HepG2 (cell line): ENCODE results near the gene RPS6KC1.

ENCODE experiments used
- ETV5 ChIP-seq: IDR thresholded peaks from 2 replicates; pipeline ENCODE4 v1.6.1; 2018; ENCODE audit warnings: missing biosample characterization, missing genetic modification reagents, inconsistent platforms, borderline replicate concordance
- EZH2 ChIP-seq: conservative IDR thresholded peaks from 2 replicates; pipeline ENCODE4 v1.6.1; 2012; ENCODE audit warnings: mild to moderate bottlenecking, low read depth, low read length, moderate library complexity
- GABPA ChIP-seq, 2 experiments: IDR thresholded peaks; 2 replicates each; pipeline ENCODE4 v1.6.1; 2011 to 2016; ENCODE audit warnings: low read depth in 2 of 2, low read length in 1 of 2, missing biosample characterization in 1 of 2, missing genetic modification characterization in 1 of 2
- HNRNPH1 ChIP-seq: fragments of 200-400 bp; formaldehyde crosslinking; optimal IDR thresholded peaks from 2 replicates; pipeline ENCODE3; 2017; ENCODE audit warnings: mild to moderate bottlenecking, low read depth, low read length
- KDM6A ChIP-seq: IDR thresholded peaks from 2 replicates; pipeline ENCODE4 v1.6.1; 2016; ENCODE audit warnings: low read depth
- KLF9 ChIP-seq: IDR thresholded peaks from 2 replicates; pipeline ENCODE4 v1.6.1; 2016; ENCODE audit warnings: low read depth
- LCORL ChIP-seq, 2 experiments: fragments of 450-650 bp in 1 of 2; sonication (generic) in 1 of 2; formaldehyde crosslinking in 1 of 2; IDR thresholded peaks; 2 replicates each; pipeline versions ENCODE4 v1.5.0 to v1.6.1; 2017 to 2020; ENCODE audit warnings: antibody characterized with exemption in 1 of 2, missing genetic modification reagents in 1 of 2
- PHF8 ChIP-seq: sonication (generic); formaldehyde crosslinking; IDR thresholded peaks from 2 replicates; pipeline ENCODE4 v1.5.0; 2020; ENCODE audit warnings: missing genetic modification reagents
- SIN3A ChIP-seq: IDR thresholded peaks from 2 replicates; pipeline ENCODE4 v1.6.1; 2011; ENCODE audit warnings: low read depth, mild to moderate bottlenecking, control low read depth, low read length, borderline replicate concordance
- SP1 ChIP-seq, 2 experiments: fragments of 450-650 bp in 1 of 2; sonication (generic) in 1 of 2; formaldehyde crosslinking in 1 of 2; IDR thresholded peaks; 2 replicates each; pipeline versions ENCODE4 v1.4.0 to v1.6.1; 2016 to 2020; ENCODE audit warnings: missing genetic modification reagents in 1 of 2
- ZNF12 ChIP-seq: sonication (generic); formaldehyde crosslinking; IDR thresholded peaks from 2 replicates; pipeline ENCODE4 v1.5.0; 2020; ENCODE audit warnings: missing genetic modification reagents
- ZNF329 ChIP-seq: sonication (generic); formaldehyde crosslinking; IDR thresholded peaks from 2 replicates; pipeline ENCODE4 v1.9.0; 2021; ENCODE audit warnings: low read depth, mild to moderate bottlenecking, missing genetic modification reagents
- TF ChIP-seq, protein P1 (sequence below): sonication (generic); formaldehyde crosslinking; IDR thresholded peaks from 2 replicates; pipeline ENCODE4 v1.4.0; 2020; ENCODE audit warnings: missing genetic modification reagents
- TF ChIP-seq, protein P2 (sequence below): sonication (generic); formaldehyde crosslinking; IDR thresholded peaks from 2 replicates; pipeline ENCODE4 v1.5.0; 2020; ENCODE audit warnings: mild to moderate bottlenecking, missing genetic modification reagents, moderate library complexity

DNA sequence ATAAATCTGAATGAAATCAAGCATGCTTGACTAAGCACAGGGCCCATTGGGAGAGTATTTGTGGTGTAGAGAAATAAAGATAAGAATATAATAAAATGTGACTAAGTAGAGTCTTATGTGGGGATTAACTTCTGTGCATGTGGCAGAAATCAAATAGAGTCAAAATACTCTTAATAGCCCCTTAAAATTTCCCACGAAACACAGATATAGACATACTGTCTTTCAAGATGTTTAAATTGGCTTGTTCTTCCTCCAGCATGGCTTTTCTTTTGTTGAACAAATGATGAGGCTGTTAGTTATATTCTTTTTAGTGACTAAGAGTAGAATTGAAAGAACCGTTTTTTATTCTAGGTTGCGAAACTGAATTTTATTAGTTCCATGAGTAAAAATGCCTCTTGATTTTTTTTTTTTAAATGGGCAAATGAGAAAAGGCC, 112.3 kb downstream of the RPS6KC1 start:
- TF ChIP-seq SIN3A = no peak
- TF ChIP-seq KDM6A (CRISPR knock-in tag) = no peak
- TF ChIP-seq, protein P1, sequence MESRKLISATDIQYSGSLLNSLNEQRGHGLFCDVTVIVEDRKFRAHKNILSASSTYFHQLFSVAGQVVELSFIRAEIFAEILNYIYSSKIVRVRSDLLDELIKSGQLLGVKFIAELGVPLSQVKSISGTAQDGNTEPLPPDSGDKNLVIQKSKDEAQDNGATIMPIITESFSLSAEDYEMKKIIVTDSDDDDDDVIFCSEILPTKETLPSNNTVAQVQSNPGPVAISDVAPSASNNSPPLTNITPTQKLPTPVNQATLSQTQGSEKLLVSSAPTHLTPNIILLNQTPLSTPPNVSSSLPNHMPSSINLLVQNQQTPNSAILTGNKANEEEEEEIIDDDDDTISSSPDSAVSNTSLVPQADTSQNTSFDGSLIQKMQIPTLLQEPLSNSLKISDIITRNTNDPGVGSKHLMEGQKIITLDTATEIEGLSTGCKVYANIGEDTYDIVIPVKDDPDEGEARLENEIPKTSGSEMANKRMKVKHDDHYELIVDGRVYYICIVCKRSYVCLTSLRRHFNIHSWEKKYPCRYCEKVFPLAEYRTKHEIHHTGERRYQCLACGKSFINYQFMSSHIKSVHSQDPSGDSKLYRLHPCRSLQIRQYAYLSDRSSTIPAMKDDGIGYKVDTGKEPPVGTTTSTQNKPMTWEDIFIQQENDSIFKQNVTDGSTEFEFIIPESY (CRISPR knock-in tag) = no peak
- no peak for TF ChIP-seq ZNF329 (CRISPR knock-in tag)
- TF ChIP-seq, protein P2, sequence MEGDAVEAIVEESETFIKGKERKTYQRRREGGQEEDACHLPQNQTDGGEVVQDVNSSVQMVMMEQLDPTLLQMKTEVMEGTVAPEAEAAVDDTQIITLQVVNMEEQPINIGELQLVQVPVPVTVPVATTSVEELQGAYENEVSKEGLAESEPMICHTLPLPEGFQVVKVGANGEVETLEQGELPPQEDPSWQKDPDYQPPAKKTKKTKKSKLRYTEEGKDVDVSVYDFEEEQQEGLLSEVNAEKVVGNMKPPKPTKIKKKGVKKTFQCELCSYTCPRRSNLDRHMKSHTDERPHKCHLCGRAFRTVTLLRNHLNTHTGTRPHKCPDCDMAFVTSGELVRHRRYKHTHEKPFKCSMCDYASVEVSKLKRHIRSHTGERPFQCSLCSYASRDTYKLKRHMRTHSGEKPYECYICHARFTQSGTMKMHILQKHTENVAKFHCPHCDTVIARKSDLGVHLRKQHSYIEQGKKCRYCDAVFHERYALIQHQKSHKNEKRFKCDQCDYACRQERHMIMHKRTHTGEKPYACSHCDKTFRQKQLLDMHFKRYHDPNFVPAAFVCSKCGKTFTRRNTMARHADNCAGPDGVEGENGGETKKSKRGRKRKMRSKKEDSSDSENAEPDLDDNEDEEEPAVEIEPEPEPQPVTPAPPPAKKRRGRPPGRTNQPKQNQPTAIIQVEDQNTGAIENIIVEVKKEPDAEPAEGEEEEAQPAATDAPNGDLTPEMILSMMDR = no peak
- TF ChIP-seq ZNF12 (CRISPR knock-in tag) = no peak
- no peak for TF ChIP-seq SP1 (IDR thresholded peaks at IDR 0.05)
- TF ChIP-seq SP1 (CRISPR knock-in tag; IDR thresholded peaks at IDR 0.05) = no peak
- no peak for TF ChIP-seq KLF9 (CRISPR knock-in tag)
- TF ChIP-seq LCORL (IDR thresholded peaks at IDR 0.05) = no peak
- no peak for TF ChIP-seq LCORL (CRISPR knock-in tag; IDR thresholded peaks at IDR 0.05)
- TF ChIP-seq GABPA (IDR thresholded peaks at IDR 0.05; ENCODE audit: low read depth, low read length) = no peak
- TF ChIP-seq GABPA (CRISPR knock-in tag; IDR thresholded peaks at IDR 0.05; ENCODE audit: low read depth) = no peak
- TF ChIP-seq ETV5 (CRISPR knock-in tag) = no peak
- no peak for TF ChIP-seq HNRNPH1
- TF ChIP-seq EZH2 = no peak
- no peak for TF ChIP-seq PHF8 (CRISPR knock-in tag)
